Measurements from ENCODE around the gene YAP1. TPM values are rescaled to one million over a fixed set of nuclear protein-coding genes. Genes with fewer than 3 reads are reported as not detected.

Gene YAP1
- total and polyA plus RNA-seq, 2 of the 4 experiments (the other 2 are of a cell fraction): 121 to 251 TPM

DNA sequence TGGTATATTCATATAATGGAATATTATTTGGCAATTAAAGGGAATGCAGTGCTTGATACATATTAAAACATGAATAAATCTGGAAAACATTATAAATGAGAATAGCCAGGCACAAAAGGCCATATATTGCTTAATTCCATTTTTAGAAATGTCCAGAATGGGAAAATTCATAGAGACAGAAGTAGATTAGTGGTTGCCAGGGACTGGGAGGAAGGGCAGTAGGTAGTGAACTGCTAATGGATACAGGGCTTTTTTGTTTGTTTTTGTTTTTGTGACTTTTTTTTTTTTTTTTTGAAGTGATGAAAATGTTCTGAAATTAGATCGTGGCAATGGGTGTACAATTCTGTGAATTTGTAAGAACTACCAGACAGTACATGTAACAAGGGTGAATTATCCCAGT lies 86.1 kb downstream of the YAP1 start:
- ChIA-PET POLR2A (ENCODE audit: unreplicated experiment) (no interaction called here), CTCF (interaction anchor here (1.0 kb wide), 1 partner anchor 9 kb away, joined by 3 read pairs; no protein-coding TSS in a partner anchor)
- Histone ChIP-seq H3K18ac (ENCODE audit: low read depth, low read length) (no peak overlapping the region), H3K9me3 (ENCODE audit: control insufficient read depth, insufficient read depth, low read length) (no peaks in the 10 kb centered on the region), H3K4me1 (ENCODE audit: control insufficient read depth, insufficient read depth, low read length) (peaks cover 10% of the 10 kb centered on the region), H3K4me2 (ENCODE audit: low read depth, low read length) (no peak overlapping the region), H2BK5ac (ENCODE audit: low read depth, low read length, poor library complexity, severe bottlenecking) (no peak overlapping the region), H4K8ac (ENCODE audit: low read depth in 2 of 2, low read length in 2 of 2) (no peak overlapping the region), H2BK15ac (ENCODE audit: low read depth, low read length) (no peak overlapping the region), H3K56ac (ENCODE audit: extremely low read depth, insufficient read depth, low read length) (no peak overlapping the region), H2AK9ac (replicated peaks; ENCODE audit: low read depth, low read length, poor library complexity) (no peak overlapping the region), H4K91ac (ENCODE audit: insufficient read depth, low read depth, low read length) (no peak overlapping the region), H3K9ac (ENCODE audit: low read depth, low read length) (no peak overlapping the region), H2BK120ac (ENCODE audit: low read depth, low read length) (no peak overlapping the region), H4K5ac (ENCODE audit: low read depth, low read length) (no peak overlapping the region), H2AK5ac (ENCODE audit: low read depth, low read length) (no peak overlapping the region), H3K27me3 (ENCODE audit: control insufficient read depth, insufficient read depth, low read length) (no peaks in the 10 kb centered on the region), H3K4ac (ENCODE audit: low read depth, low read length) (no peak overlapping the region), H3K9me1 (ENCODE audit: insufficient read depth, low read length) (peaks cover 5% of the 10 kb centered on the region), H2BK20ac (ENCODE audit: low read depth, low read length) (no peak overlapping the region), H3K4me3 (ENCODE audit: insufficient read depth, low read depth, low read length) (no peak overlapping the region), H3K27ac (ENCODE audit: insufficient read depth, low read length) (no peak overlapping the region), H4K20me1 (ENCODE audit: insufficient read depth, low read length) (peaks cover 9% of the 10 kb centered on the region; the same call in 1 of the 2 replicates), H3K23ac (ENCODE audit: low read depth, low read length) (no peak overlapping the region), H3K36me3 (ENCODE audit: control insufficient read depth, insufficient read depth, low read length) (peaks cover 2% of the 10 kb centered on the region), H3K79me1 (ENCODE audit: low read depth in 1 of 2, low read length in 2 of 2) (peaks cover 20 to 67% of the 10 kb centered on the region in 2 experiments), H3K14ac (replicated peaks; ENCODE audit: low read depth, low read length) (no peak overlapping the region), H2AFZ (replicated peaks; ENCODE audit: low read length, poor library complexity) (no peak overlapping the region)
- intact Hi-C loops (cut with micrococcal nuclease): no loop called here
- ATAC-seq (ENCODE audit: low read depth) (no peak), DNase-seq (no peak)
- no CpG with 5 or more reads among the region's 1 CpG for WGBS, 2 experiments (ENCODE audit: extremely low coverage in 2 of 2, insufficient read length in 1 of 2)
- dilution Hi-C loops (cut with HindIII; ENCODE audit: low sequenced_read_pairs, unreplicated experiment): no loop called here
- TF ChIP-seq, protein P1, sequence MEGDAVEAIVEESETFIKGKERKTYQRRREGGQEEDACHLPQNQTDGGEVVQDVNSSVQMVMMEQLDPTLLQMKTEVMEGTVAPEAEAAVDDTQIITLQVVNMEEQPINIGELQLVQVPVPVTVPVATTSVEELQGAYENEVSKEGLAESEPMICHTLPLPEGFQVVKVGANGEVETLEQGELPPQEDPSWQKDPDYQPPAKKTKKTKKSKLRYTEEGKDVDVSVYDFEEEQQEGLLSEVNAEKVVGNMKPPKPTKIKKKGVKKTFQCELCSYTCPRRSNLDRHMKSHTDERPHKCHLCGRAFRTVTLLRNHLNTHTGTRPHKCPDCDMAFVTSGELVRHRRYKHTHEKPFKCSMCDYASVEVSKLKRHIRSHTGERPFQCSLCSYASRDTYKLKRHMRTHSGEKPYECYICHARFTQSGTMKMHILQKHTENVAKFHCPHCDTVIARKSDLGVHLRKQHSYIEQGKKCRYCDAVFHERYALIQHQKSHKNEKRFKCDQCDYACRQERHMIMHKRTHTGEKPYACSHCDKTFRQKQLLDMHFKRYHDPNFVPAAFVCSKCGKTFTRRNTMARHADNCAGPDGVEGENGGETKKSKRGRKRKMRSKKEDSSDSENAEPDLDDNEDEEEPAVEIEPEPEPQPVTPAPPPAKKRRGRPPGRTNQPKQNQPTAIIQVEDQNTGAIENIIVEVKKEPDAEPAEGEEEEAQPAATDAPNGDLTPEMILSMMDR (conservative IDR thresholded peaks at IDR 0.05; ENCODE audit: low read depth, low read length): no peak
- TF ChIP-seq, protein P2, sequence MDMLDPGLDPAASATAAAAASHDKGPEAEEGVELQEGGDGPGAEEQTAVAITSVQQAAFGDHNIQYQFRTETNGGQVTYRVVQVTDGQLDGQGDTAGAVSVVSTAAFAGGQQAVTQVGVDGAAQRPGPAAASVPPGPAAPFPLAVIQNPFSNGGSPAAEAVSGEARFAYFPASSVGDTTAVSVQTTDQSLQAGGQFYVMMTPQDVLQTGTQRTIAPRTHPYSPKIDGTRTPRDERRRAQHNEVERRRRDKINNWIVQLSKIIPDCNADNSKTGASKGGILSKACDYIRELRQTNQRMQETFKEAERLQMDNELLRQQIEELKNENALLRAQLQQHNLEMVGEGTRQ (IDR thresholded peaks at IDR 0.05; ENCODE audit: low read depth, low read length): no peak
- no peak for TF ChIP-seq NFE2L2 (IDR thresholded peaks at IDR 0.05; ENCODE audit: low read depth, low read length)
- no peak for TF ChIP-seq MAFK (IDR thresholded peaks at IDR 0.05; ENCODE audit: low read depth, low read length)
- no peak for TF ChIP-seq MAZ (IDR thresholded peaks at IDR 0.05; ENCODE audit: borderline replicate concordance, low read depth, low read length)
- BruUV-seq (replicated peaks): no TSS peak
- in situ Hi-C loops (cut with MboI; ENCODE audit: low sequenced_read_pairs): no loop called here
